ENCODE results near the gene SLC38A3.

SLC38A3 gene

GRCh38 chr3:50157827-50158529, 47.1 kb upstream of the SLC38A3 start:
- no peaks in the 10 kb centered on the region for H3K4me1 ChIP-seq (ENCODE audit: low read depth, poor library complexity, severe bottlenecking)
- no peak overlapping the region for H3K27ac ChIP-seq

GRCh38 chr3:50158530-50159146, 46.4 kb upstream of the SLC38A3 start:
- Histone ChIP-seq H3K36me3 (ENCODE audit: insufficient read depth) (no peaks in the 10 kb centered on the region), H4K20me1 (ENCODE audit: insufficient read depth) (no peaks in the 10 kb centered on the region), H3K4me2 (no peak overlapping the region), H2AFZ (ENCODE audit: low read depth) (no peak overlapping the region), H3K4me3 (IDR thresholded peaks at IDR 0.05; ENCODE audit: insufficient read depth, low read depth, low read length) (no peak overlapping the region), H3K27me3 (ENCODE audit: insufficient read depth, low read depth) (peaks cover 24% of the 10 kb centered on the region; the same call in 1 of the 2 replicates), H3K9ac (no peak overlapping the region), H3K27ac (no peak overlapping the region), H3K4me1 (ENCODE audit: low read depth, poor library complexity, severe bottlenecking) (no peaks in the 10 kb centered on the region), H3K79me2 (ENCODE audit: insufficient read depth, low read depth) (no peaks in the 10 kb centered on the region)
- TF ChIP-seq, protein P1, sequence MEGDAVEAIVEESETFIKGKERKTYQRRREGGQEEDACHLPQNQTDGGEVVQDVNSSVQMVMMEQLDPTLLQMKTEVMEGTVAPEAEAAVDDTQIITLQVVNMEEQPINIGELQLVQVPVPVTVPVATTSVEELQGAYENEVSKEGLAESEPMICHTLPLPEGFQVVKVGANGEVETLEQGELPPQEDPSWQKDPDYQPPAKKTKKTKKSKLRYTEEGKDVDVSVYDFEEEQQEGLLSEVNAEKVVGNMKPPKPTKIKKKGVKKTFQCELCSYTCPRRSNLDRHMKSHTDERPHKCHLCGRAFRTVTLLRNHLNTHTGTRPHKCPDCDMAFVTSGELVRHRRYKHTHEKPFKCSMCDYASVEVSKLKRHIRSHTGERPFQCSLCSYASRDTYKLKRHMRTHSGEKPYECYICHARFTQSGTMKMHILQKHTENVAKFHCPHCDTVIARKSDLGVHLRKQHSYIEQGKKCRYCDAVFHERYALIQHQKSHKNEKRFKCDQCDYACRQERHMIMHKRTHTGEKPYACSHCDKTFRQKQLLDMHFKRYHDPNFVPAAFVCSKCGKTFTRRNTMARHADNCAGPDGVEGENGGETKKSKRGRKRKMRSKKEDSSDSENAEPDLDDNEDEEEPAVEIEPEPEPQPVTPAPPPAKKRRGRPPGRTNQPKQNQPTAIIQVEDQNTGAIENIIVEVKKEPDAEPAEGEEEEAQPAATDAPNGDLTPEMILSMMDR (conservative IDR thresholded peaks at IDR 0.05; ENCODE audit: low read depth, low read length) = no peak

More at GRCh38 chr3:50157827-50158529, 47.1 kb upstream of the SLC38A3 start:
- Histone ChIP-seq H3K27me3 (ENCODE audit: insufficient read depth, low read depth) (peaks cover 24% of the 10 kb centered on the region; the same call in 1 of the 2 replicates), H3K36me3 (ENCODE audit: insufficient read depth) (no peaks in the 10 kb centered on the region), H3K79me2 (ENCODE audit: insufficient read depth, low read depth) (no peaks in the 10 kb centered on the region), H3K4me2 (no peak overlapping the region), H3K9ac (no peak overlapping the region), H2AFZ (ENCODE audit: low read depth) (no peak overlapping the region), H4K20me1 (ENCODE audit: insufficient read depth) (no peaks in the 10 kb centered on the region), H3K4me3 (IDR thresholded peaks at IDR 0.05; ENCODE audit: insufficient read depth, low read depth, low read length) (no peak overlapping the region)
- TF ChIP-seq, protein P1 (conservative IDR thresholded peaks at IDR 0.05; ENCODE audit: low read depth, low read length) = no peak

DNA sequence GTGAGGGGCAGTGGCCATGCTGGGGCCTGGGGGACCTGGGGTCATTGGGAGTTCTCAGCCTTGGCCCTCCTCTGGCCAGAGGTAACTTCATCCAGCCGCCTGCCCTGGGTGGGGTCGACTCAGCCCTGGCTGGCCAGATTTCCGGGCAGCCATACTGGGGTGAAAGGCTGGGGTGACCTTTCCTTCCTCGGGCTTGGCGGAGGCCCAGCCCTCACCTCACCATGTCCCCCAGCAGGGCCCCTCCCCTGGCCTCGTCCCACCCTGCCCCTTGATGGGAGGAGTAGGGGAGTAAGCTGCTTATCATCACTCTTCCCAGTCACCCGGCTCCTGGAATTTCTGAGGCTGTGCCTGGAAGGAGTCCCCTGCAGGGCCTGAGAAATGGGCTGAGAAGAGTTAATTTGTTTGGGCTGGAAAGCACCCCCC, 44.5 kb upstream of the SLC38A3 start:
- Histone ChIP-seq H3K27ac (no peak overlapping the region), H3K27me3 (ENCODE audit: insufficient read depth, low read depth) (peaks cover 21% of the 10 kb centered on the region; the same call in 1 of the 2 replicates), H2AFZ (ENCODE audit: low read depth) (no peak overlapping the region), H4K20me1 (ENCODE audit: insufficient read depth) (no peaks in the 10 kb centered on the region), H3K9ac (no peak overlapping the region), H3K36me3 (ENCODE audit: insufficient read depth) (no peaks in the 10 kb centered on the region), H3K4me1 (ENCODE audit: low read depth, poor library complexity, severe bottlenecking) (no peaks in the 10 kb centered on the region), H3K4me2 (no peak overlapping the region), H3K79me2 (ENCODE audit: insufficient read depth, low read depth) (no peaks in the 10 kb centered on the region), H3K4me3 (IDR thresholded peaks at IDR 0.05; ENCODE audit: insufficient read depth, low read depth, low read length) (no peak overlapping the region)
- TF ChIP-seq, protein P1 (conservative IDR thresholded peaks at IDR 0.05; ENCODE audit: low read depth, low read length) = no peak

DNA sequence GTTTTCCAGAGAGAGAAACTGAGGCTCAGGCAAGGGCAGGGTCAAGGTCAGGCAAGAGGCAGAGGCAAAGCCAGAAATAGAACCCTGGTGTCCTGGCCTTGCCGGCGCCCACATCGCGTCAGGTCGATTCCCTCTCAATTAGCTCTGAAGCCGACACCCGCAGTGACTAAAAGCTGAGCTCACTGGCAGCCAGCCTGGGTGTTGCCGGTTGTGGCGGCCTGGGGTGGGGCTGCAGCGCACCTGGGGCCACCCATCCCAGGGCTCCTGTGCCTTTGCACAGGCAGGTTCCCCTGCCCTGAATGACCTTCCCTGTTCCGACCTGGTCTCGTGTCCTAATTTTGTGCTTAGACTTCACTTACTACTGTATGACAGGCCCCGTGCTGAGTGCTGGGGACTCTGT, 43.8 kb upstream of the SLC38A3 start:
- H4K20me1 ChIP-seq (ENCODE audit: insufficient read depth) = no peaks in the 10 kb centered on the region
- H3K9ac ChIP-seq = no peak overlapping the region
- no peaks in the 10 kb centered on the region for H3K36me3 ChIP-seq (ENCODE audit: insufficient read depth)
- H3K4me1 ChIP-seq (ENCODE audit: low read depth, poor library complexity, severe bottlenecking) = no peaks in the 10 kb centered on the region
- TF ChIP-seq, protein P1 (conservative IDR thresholded peaks at IDR 0.05; ENCODE audit: low read depth, low read length) = no peak
- no peak overlapping the region for H2AFZ ChIP-seq (ENCODE audit: low read depth)
- H3K4me3 ChIP-seq (IDR thresholded peaks at IDR 0.05; ENCODE audit: insufficient read depth, low read depth, low read length) = no peak overlapping the region
- H3K4me2 ChIP-seq = no peak overlapping the region
- H3K27me3 ChIP-seq (ENCODE audit: insufficient read depth, low read depth) = peaks cover 15% of the 10 kb centered on the region; the same call in 1 of the 2 replicates
- no peaks in the 10 kb centered on the region for H3K79me2 ChIP-seq (ENCODE audit: insufficient read depth, low read depth)
- H3K27ac ChIP-seq = no peak overlapping the region
